T-helper 1 cell (primary cell): Measurements from ENCODE around the gene SDK2.

Experiments
- DNase-seq, 5 donors: peaks; one replicate each; pipeline ENCODE4 v3.0.0-alpha.2; 2012 to 2020

Gene SDK2

GRCh38 chr17:73357318-73357717, 286.9 kb downstream of the SDK2 start:
- no peak for DNase-seq

- no peak for DNase-seq
These were observed 287.6 kb downstream of the SDK2 start for GRCh38 chr17:73356561-73357170.

GRCh38 chr17:73354423-73355284, 289.6 kb downstream of the SDK2 start:
- no peak for DNase-seq

DNA sequence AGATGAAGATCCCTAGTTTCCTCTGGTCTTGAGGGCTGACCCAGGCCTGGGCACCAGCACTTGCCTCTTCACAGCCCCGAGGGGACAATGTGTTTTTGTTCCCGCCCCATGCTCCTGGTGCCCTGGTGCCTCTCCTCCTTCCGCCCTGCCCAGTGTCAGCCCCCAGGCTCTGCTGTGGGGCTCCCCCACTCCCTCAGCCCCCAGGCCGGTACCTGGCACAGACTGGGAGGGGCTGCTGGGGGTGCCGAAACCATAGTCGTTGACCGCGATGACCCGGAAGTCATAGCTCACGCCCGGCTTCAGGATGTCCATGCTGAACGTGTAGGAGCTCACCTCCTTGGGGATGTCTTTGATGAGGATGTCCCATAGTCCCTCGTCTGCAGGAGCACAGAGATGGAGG, 292.0 kb downstream of the SDK2 start:
- DNase-seq = no peak

- DNase-seq = no peak
These were observed 292.5 kb downstream of the SDK2 start for GRCh38 chr17:73351764-73352163.

- no peak for DNase-seq
These were observed 293.4 kb downstream of the SDK2 start for GRCh38 chr17:73350864-73351263.

DNA sequence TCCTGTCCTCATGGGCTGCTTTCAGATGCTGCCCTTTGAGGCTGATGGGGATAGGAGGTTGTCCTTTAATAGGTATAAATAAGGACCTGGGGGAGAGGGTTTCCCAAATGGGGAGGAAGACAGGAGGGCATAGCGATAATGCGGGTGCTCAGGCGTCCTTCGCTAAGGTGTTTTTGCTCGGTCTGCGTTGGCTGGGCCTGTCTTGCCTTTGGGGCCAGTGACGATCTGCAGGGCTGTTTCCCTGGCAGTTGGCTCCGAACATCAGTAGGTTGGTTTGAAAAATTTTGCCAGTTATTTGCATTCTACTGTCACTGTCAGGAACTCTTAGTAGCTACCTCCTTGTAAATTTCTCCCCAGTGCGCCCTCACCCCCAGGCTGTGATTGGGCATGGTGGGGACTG, 294.6 kb downstream of the SDK2 start:
- DNase-seq = no peak

DNA sequence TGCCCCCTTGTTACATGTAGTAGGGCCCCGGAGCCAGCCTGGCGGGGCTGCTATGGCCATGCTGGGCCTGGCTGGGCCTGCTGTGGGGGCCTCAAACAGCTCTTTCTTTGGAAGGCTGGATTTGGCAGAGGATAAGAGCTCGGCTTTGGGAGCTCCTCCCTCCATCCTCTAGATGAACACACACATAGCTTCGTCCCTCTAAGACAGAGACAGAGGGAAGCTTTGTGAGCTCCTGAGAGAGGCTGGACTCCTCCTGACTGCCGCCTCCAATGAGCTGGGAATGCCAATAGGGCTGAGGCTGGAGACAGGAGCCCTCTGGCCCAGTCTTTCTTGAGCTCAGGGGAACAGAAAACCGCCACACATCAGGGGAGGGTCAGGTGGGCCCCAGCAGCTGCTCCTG, 295.1 kb downstream of the SDK2 start:
- no peak for DNase-seq

DNA sequence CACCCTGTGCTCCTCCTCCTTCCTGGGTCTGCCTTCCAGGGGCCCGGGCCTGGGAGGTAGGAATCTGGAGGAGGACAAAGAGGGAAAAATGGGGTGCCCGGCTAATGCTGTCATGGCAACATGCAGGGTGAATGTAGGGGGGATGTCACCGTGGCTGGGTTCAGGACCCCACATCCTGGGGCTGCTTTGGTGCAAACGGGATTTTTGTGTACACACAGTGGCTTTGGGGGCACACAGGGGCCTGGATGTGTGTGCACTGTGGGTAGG, 295.5 kb downstream of the SDK2 start:
- DNase-seq = no peak

GRCh38 chr17:73348018-73348828, 296.0 kb downstream of the SDK2 start:
- no peak for DNase-seq

DNA sequence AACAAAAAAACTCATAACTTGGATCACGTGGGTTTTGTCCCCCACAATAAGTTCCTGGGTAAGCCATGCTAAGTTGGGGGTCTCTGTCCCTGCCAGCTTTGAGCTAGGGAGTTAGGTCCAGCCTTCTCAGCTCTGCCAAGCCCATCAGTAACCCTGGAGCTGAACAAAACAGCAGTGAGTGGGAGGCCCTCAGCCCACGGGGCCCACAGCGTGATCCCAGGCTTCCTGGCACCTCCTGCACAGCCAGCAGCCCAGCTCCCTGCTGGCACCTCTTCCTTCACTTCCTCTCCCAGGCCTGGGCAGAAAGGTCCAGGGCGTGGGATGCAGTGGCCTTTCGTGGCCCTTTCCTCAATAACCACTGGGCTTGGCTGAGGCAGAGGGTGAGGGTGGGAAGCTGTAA, 296.9 kb downstream of the SDK2 start:
- DNase-seq = no peak

- no peak for DNase-seq
These were observed 297.6 kb downstream of the SDK2 start for GRCh38 chr17:73346501-73347162.

- no peak for DNase-seq
These were observed 300.3 kb downstream of the SDK2 start for GRCh38 chr17:73343739-73344454.

- no peak for DNase-seq
These were observed 301.0 kb downstream of the SDK2 start for GRCh38 chr17:73343168-73343634.

DNA sequence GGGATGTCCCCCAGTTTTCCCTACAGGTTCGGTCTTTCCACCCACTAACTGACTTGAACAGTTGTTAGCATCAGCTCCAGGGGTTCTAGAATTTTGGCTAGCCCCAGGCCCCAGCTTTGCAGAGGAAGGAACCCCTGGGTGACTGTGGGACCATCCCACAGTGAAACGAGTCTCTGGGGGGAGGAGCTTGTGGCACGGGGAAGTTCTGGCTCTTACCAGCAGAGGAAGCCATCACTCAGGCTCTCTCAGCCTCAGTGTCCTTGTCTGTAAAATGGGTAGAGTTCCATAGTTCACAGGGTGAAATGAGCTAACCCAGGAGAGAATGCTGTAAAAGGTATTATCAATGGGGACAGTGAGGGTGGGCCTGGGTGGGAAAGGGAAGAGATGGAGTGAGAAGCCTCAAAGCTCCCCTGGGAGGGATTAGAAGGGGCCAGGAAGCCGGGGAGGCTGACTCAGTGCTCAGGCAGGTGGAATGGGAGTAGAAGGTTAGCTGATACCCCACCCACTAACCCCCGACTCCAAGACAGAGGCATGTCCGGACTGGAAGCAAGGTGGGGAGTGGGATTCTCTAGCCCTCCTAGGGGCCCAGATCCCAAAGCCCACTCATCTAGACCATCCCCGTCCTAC, 301.6 kb downstream of the SDK2 start:
- DNase-seq = no peak

- DNase-seq = no peak
These were observed 302.2 kb downstream of the SDK2 start for GRCh38 chr17:73342050-73342522.

GRCh38 chr17:73341350-73342049, 302.7 kb downstream of the SDK2 start:
- no peak for DNase-seq

- no peak for DNase-seq
These were observed 304.1 kb downstream of the SDK2 start for GRCh38 chr17:73340093-73340596.

DNA sequence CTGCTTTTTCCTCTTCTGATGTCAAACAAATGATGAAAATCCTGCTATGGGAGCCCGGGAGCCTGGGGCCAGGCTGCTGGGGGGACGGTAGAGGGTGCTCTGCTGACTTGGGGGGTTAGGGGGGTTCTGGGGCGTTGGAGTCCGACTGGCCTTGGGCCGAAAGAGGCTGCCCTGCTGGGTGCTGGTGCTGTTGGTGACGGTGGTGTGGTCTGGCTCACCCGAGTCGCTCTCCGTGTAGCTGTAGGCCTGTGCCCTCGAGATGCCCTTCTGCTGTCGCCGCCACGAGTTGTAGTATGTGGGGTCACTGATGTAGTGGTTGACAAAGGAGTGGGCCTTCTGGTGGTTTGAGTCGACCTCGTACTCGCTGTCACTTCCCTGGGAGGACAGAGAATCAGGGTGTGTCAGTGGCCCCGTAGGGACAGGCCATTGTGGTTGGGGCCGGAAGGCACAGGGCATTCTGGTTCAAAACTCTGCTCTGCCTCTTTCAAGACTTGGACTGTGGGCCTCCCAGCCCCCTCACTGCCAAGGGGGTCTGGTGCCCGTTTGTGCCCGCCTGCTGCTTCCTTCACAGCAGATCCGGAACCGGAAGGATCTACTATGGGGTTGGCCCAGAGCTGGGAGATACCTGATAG, 305.6 kb downstream of the SDK2 start:
- no peak for DNase-seq

- no peak for DNase-seq
These were observed 306.2 kb downstream of the SDK2 start for GRCh38 chr17:73338050-73338521.
